Measurements from ENCODE around the gene MTMR3. TPM values are rescaled to one million over a fixed set of nuclear protein-coding genes. Genes with fewer than 3 reads are reported as not detected.

MTMR3 gene
- total RNA-seq, 1 donor from 2014 or later, result 51.7 TPM

DNA sequence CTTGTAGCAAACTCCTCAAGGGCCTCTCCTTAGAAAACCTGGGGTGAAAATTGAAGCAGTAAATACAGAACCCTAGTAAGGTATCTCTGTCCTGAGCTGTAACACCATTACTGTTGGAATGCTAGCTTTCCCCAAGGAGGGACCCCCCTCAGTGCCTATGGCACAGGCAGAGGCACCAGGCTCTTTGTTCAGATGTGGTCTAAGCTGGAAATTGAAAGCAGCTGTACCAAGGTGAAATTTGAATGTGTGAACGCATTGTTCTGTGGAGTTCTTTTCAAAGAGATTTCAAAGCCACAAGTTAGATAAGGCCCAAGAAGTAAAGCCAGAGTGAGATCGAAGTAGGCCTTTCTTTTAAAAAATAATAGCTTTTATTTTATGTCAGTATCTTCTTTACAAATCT is 125.4 kb downstream of the MTMR3 start:
- peaks cover 15% of the 10 kb centered on the region for H3K4me1 Mint-ChIP-seq (ENCODE audit: low read depth, unreplicated experiment)
- H3K9me3 Mint-ChIP-seq (ENCODE audit: unreplicated experiment), result no peaks in the 10 kb centered on the region
- DNase-seq, result no peak
- TF ChIP-seq, protein P1, sequence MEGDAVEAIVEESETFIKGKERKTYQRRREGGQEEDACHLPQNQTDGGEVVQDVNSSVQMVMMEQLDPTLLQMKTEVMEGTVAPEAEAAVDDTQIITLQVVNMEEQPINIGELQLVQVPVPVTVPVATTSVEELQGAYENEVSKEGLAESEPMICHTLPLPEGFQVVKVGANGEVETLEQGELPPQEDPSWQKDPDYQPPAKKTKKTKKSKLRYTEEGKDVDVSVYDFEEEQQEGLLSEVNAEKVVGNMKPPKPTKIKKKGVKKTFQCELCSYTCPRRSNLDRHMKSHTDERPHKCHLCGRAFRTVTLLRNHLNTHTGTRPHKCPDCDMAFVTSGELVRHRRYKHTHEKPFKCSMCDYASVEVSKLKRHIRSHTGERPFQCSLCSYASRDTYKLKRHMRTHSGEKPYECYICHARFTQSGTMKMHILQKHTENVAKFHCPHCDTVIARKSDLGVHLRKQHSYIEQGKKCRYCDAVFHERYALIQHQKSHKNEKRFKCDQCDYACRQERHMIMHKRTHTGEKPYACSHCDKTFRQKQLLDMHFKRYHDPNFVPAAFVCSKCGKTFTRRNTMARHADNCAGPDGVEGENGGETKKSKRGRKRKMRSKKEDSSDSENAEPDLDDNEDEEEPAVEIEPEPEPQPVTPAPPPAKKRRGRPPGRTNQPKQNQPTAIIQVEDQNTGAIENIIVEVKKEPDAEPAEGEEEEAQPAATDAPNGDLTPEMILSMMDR (IDR thresholded peaks at IDR 0.05; ENCODE audit: partially characterized antibody, unreplicated experiment), result no peak
- H3K27ac Mint-ChIP-seq (ENCODE audit: unreplicated experiment), result no peak overlapping the region
- no peaks in the 10 kb centered on the region for H3K36me3 Mint-ChIP-seq (ENCODE audit: unreplicated experiment)
- no peak overlapping the region for H3K4me3 Mint-ChIP-seq (ENCODE audit: unreplicated experiment)
- H3K27me3 Mint-ChIP-seq (ENCODE audit: unreplicated experiment), result no peaks in the 10 kb centered on the region

- Mint-ChIP-seq H3K4me3 (ENCODE audit: unreplicated experiment) (no peak overlapping the region), H3K27me3 (ENCODE audit: unreplicated experiment) (no peaks in the 10 kb centered on the region), H3K27ac (ENCODE audit: unreplicated experiment) (no peak overlapping the region), H3K36me3 (ENCODE audit: unreplicated experiment) (no peaks in the 10 kb centered on the region), H3K4me1 (ENCODE audit: low read depth, unreplicated experiment) (peaks cover 15% of the 10 kb centered on the region), H3K9me3 (ENCODE audit: unreplicated experiment) (no peaks in the 10 kb centered on the region)
- TF ChIP-seq, protein P1 (IDR thresholded peaks at IDR 0.05; ENCODE audit: partially characterized antibody, unreplicated experiment), result no peak
- no peak for DNase-seq
These were observed 126.5 kb downstream of the MTMR3 start for GRCh38 chr22:30009478-30009877.

DNA sequence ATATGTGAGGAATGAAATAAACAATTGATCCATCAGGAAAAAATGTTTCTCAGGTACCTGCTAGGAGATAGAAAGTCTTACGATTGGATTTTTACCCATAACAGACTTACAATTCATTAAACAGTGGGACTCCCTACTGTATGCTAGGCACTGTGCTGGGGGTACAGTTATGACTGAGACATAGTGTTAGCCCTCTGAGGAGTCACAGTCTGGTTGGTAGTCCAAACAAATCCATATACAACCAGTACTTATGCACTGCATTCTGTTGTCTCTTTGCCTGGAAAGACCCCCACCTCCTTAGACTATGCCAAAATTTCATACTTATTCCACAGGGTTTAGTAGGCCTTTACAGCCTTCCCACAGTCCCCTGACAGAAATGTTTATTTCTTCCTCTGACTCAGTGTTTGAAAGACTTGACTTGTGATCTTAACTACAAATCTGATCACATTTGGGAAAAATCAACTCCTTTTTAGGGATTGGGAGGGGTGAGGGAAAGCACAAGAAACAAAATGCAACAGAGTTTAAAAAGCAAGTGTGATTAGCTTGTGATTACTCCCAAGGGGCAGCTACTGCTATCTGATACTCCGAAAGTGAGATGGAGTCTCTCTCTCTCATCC is 127.9 kb downstream of the MTMR3 start:
- TF ChIP-seq, protein P1 (IDR thresholded peaks at IDR 0.05; ENCODE audit: partially characterized antibody, unreplicated experiment), result no peak
- Mint-ChIP-seq H3K4me3 (ENCODE audit: unreplicated experiment) (no peak overlapping the region), H3K9me3 (ENCODE audit: unreplicated experiment) (peaks cover 2% of the 10 kb centered on the region), H3K27ac (ENCODE audit: unreplicated experiment) (no peak overlapping the region), H3K36me3 (ENCODE audit: unreplicated experiment) (no peaks in the 10 kb centered on the region), H3K27me3 (ENCODE audit: unreplicated experiment) (peaks cover 2% of the 10 kb centered on the region), H3K4me1 (ENCODE audit: low read depth, unreplicated experiment) (peaks cover 11% of the 10 kb centered on the region)
- DNase-seq, result no peak

- H3K27me3 Mint-ChIP-seq (ENCODE audit: unreplicated experiment), result peaks cover 7% of the 10 kb centered on the region
- H3K27ac Mint-ChIP-seq (ENCODE audit: unreplicated experiment), result no peak overlapping the region
- peaks cover 11% of the 10 kb centered on the region for H3K4me1 Mint-ChIP-seq (ENCODE audit: low read depth, unreplicated experiment)
- peaks cover 2% of the 10 kb centered on the region for H3K9me3 Mint-ChIP-seq (ENCODE audit: unreplicated experiment)
- TF ChIP-seq, protein P1 (IDR thresholded peaks at IDR 0.05; ENCODE audit: partially characterized antibody, unreplicated experiment), result no peak
- no peak overlapping the region for H3K4me3 Mint-ChIP-seq (ENCODE audit: unreplicated experiment)
- no peak for DNase-seq
- H3K36me3 Mint-ChIP-seq (ENCODE audit: unreplicated experiment), result no peaks in the 10 kb centered on the region
These were observed 130.2 kb downstream of the MTMR3 start for GRCh38 chr22:30013201-30013600.

DNA sequence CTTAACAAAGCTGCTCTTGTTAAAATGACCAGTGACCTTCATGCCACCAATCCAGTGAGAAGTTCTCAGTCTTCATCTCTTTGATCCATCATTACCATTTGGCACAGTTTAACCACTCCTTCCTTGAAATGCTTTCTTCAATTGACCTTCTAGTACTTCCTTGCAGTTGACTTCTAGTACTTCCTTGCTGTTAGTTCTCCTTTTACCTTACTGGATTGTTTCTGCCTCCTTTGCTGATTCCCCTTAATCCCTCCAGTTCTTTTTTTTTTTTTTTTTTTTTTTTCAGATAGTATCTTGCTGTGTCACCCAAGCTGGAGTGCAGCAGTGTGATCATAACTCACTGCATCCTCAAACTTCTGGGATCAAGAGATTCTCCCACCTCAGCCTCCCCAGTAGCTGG is 131.3 kb downstream of the MTMR3 start:
- Mint-ChIP-seq H3K36me3 (ENCODE audit: unreplicated experiment) (no peaks in the 10 kb centered on the region), H3K4me1 (ENCODE audit: low read depth, unreplicated experiment) (peaks cover 11% of the 10 kb centered on the region), H3K4me3 (ENCODE audit: unreplicated experiment) (no peak overlapping the region), H3K9me3 (ENCODE audit: unreplicated experiment) (peaks cover 2% of the 10 kb centered on the region), H3K27ac (ENCODE audit: unreplicated experiment) (no peak overlapping the region), H3K27me3 (ENCODE audit: unreplicated experiment) (peaks cover 7% of the 10 kb centered on the region)
- TF ChIP-seq, protein P1 (IDR thresholded peaks at IDR 0.05; ENCODE audit: partially characterized antibody, unreplicated experiment), result no peak
- DNase-seq, result no peak
